SK-N-SH (cell line): ENCODE data around the gene KDM6B. TPM values are rescaled to one million over a fixed set of nuclear protein-coding genes. Genes with fewer than 3 reads are reported as not detected.

ENCODE experiments used
- CTCF ChIA-PET: fragments of 300-600, 350-600 bp; formaldehyde crosslinking; extraction: SDS; loops from one replicate; lab custom pipeline; 2021; lab: Yijun Ruan, JAX
- POLR2A ChIA-PET: fragments of 350-600 bp; sonication (Branson Sonifier 250); formaldehyde crosslinking; extraction: SDS; loops from one replicate; lab custom pipeline; 2020; ENCODE audit warnings: antibody characterized with exemption, inconsistent platforms; lab: Yijun Ruan, JAX
- DNase-seq: peaks from one replicate; pipeline ENCODE4 v3.0.0; 2012
- H2AFZ ChIP-seq: fragments of 200-600 bp; sonication (generic); 2 replicates; pipeline ENCODE4 v1.8.1; 2016; ENCODE audit warnings: antibody characterized with exemption, mild to moderate bottlenecking, low read depth
- H3F3A ChIP-seq: fragments of 200-600 bp; sonication (generic); replicated peaks from 2 replicates; pipeline ENCODE3; 2016; ENCODE audit warnings: antibody characterized with exemption, mild to moderate bottlenecking; ENCODE audit not compliant: insufficient read depth
- H3K27ac ChIP-seq, 2 experiments: fragments of 200-500 bp in 1 of 2; fragments of 200-600 bp in 1 of 2; sonication (Bioruptor generic) in 1 of 2; sonication (generic), shearing (Covaris generic) in 1 of 2; 2 replicates each; pipeline versions ENCODE4 v1.5.1 to v1.6.1; 2014 to 2016; ENCODE audit warnings: low read depth in 2 of 2, inconsistent platforms in 1 of 2, low read length in 1 of 2, mild to moderate bottlenecking in 1 of 2, mixed read lengths in 1 of 2
- H3K27me3 ChIP-seq: fragments of 200-600 bp; sonication (generic), shearing (Covaris generic); 2 replicates; pipeline ENCODE4 v1.6.1; 2016; ENCODE audit warnings: mixed run types; ENCODE audit not compliant: insufficient read depth
- H3K36me3 ChIP-seq, 2 experiments: fragments of 200-500 bp in 1 of 2; fragments of 200-600 bp in 1 of 2; sonication (Bioruptor generic) in 1 of 2; sonication (generic) in 1 of 2; replicated peaks in 1 of 2; 2 replicates each; pipeline versions ENCODE3 to v1.5.1; 2014 to 2016; ENCODE audit warnings: low read length in 1 of 2, mild to moderate bottlenecking in 1 of 2; ENCODE audit not compliant: insufficient read depth in 2 of 2, control insufficient read depth in 1 of 2
- H3K4me1 ChIP-seq, 2 experiments: fragments of 200-500 bp in 1 of 2; fragments of 200-600 bp in 1 of 2; sonication (Bioruptor generic) in 1 of 2; sonication (generic), shearing (Covaris generic) in 1 of 2; 2 replicates each; pipeline versions ENCODE4 v1.5.1 to v1.6.1; 2014 to 2016; ENCODE audit warnings: low read depth in 1 of 2, low read length in 1 of 2, mixed run types in 1 of 2; ENCODE audit not compliant: insufficient read depth in 2 of 2, control insufficient read depth in 1 of 2
- H3K4me2 ChIP-seq: fragments of 200-600 bp; sonication (generic), shearing (Covaris generic); 2 replicates; pipeline ENCODE4 v1.6.1; 2017; ENCODE audit warnings: mixed run types
- H3K4me3 ChIP-seq, 2 experiments: fragments of 200-500 bp in 1 of 2; fragments of 200-600 bp in 1 of 2; sonication (Bioruptor generic) in 1 of 2; sonication (generic), shearing (Covaris generic) in 1 of 2; 2 replicates each; pipeline versions ENCODE4 v1.5.1 to v1.8.1; 2014 to 2016; ENCODE audit warnings: low read depth in 2 of 2, inconsistent platforms in 1 of 2, low read length in 1 of 2, mild to moderate bottlenecking in 1 of 2, mixed read lengths in 1 of 2, moderate library complexity in 1 of 2
- H3K79me2 ChIP-seq: fragments of 200-600 bp; sonication (generic); 2 replicates; pipeline ENCODE4 v1.8.1; 2017; ENCODE audit warnings: mild to moderate bottlenecking; ENCODE audit not compliant: insufficient read depth
- H3K9ac ChIP-seq: fragments of 200-600 bp; sonication (generic); 2 replicates; pipeline ENCODE4 v1.6.1; 2017; ENCODE audit warnings: mixed run types
- H3K9me2 ChIP-seq: fragments of 200-600 bp; sonication (generic); 2 replicates; pipeline ENCODE4 v1.6.1; 2017; ENCODE audit warnings: mixed run types
- H3K9me3 ChIP-seq: fragments of 200-600 bp; sonication (generic); 2 replicates; pipeline ENCODE4 v1.6.1; 2017; ENCODE audit warnings: mixed run types, mild to moderate bottlenecking, moderate library complexity
- H4K20me1 ChIP-seq: fragments of 200-600 bp; sonication (generic); 2 replicates; pipeline ENCODE4 v1.6.1; 2017; ENCODE audit warnings: mild to moderate bottlenecking, mixed run types; ENCODE audit not compliant: insufficient read depth
- EP300 ChIP-seq, 2 experiments: IDR thresholded peaks; 2 replicates each; pipeline versions ENCODE4 v1.4.0 to v1.6.1; 2012; ENCODE audit warnings: borderline replicate concordance in 1 of 2, low read depth in 1 of 2, low read length in 1 of 2
- EZH2phosphoT487 ChIP-seq: fragments of 200-600 bp; sonication (generic); IDR thresholded peaks from 2 replicates; pipeline ENCODE4 v1.6.1; 2017; ENCODE audit warnings: low read depth, mixed run types, mild to moderate bottlenecking, antibody characterized with exemption, moderate library complexity, borderline replicate concordance
- FOSL2 ChIP-seq: IDR thresholded peaks from 2 replicates; pipeline ENCODE4 v1.4.0; 2012; ENCODE audit warnings: low read depth, mild to moderate bottlenecking, moderate library complexity, borderline replicate concordance
- FOXJ3 ChIP-seq: sonication (generic); formaldehyde crosslinking; IDR thresholded peaks from 2 replicates; pipeline ENCODE4 v1.5.1; 2020; ENCODE audit warnings: mild to moderate bottlenecking, missing genetic modification reagents
- GABPA ChIP-seq: IDR thresholded peaks from 2 replicates; pipeline ENCODE4 v1.4.0; 2012; ENCODE audit warnings: low read depth, mild to moderate bottlenecking
- JUND ChIP-seq: IDR thresholded peaks from 2 replicates; pipeline ENCODE4 v1.4.0; 2012
- NRF1 ChIP-seq: IDR thresholded peaks from 2 replicates; pipeline ENCODE4 v1.6.1; 2012; ENCODE audit warnings: low read depth, mild to moderate bottlenecking, low read length
- POLR2AphosphoS5 ChIP-seq: IDR thresholded peaks from 2 replicates; pipeline ENCODE4 v1.6.1; 2012; ENCODE audit warnings: low read depth, low read length
- REST ChIP-seq: IDR thresholded peaks from 2 replicates; pipeline ENCODE4 v1.6.1; 2012; ENCODE audit warnings: mild to moderate bottlenecking, low read depth, low read length, moderate library complexity
- RFX5 ChIP-seq: IDR thresholded peaks from 2 replicates; pipeline ENCODE4 v1.6.1; 2012; ENCODE audit warnings: mild to moderate bottlenecking, improper control_type of control experiment, low read length
- SIN3A ChIP-seq: IDR thresholded peaks from 2 replicates; pipeline ENCODE4 v1.6.1; 2012; ENCODE audit warnings: low read depth, mild to moderate bottlenecking, low read length, moderate library complexity, borderline replicate concordance
- SMC3 ChIP-seq: IDR thresholded peaks from 2 replicates; pipeline ENCODE4 v1.6.1; 2012; ENCODE audit warnings: low read depth, low read length, improper control_type of control experiment
- TCF12 ChIP-seq: IDR thresholded peaks from 2 replicates; pipeline ENCODE4 v1.4.0; 2012
- TEAD4 ChIP-seq: IDR thresholded peaks from 2 replicates; pipeline ENCODE4 v1.4.0; 2012; ENCODE audit warnings: mild to moderate bottlenecking, borderline replicate concordance; ENCODE audit not compliant: insufficient read depth
- WGBS: methylation state at CpG from one replicate; pipeline ENCODE4 v1.1.6; 2017; ENCODE audit warnings: low lambda C conversion rate; 5-methylcytosine and 5-hydroxymethylcytosine counted together
- polyA plus RNA-seq, 3 experiments: library from polyadenylated mRNA; depleted of rRNA; stranded (reverse); fragments of >200 nt; gene quantifications; 2 replicates each; pipeline ENCODE4 v1.2.3, GENCODE V29; 2012
- TF ChIP-seq, protein P1 (sequence below): IDR thresholded peaks from 2 replicates; pipeline ENCODE4 v1.4.0; 2012; ENCODE audit warnings: low read depth, borderline replicate concordance

The KDM6B gene
- polyA plus RNA-seq, 1 of the 3 experiments (the other 2 are of a cell fraction), result 2.6 TPM

DNA sequence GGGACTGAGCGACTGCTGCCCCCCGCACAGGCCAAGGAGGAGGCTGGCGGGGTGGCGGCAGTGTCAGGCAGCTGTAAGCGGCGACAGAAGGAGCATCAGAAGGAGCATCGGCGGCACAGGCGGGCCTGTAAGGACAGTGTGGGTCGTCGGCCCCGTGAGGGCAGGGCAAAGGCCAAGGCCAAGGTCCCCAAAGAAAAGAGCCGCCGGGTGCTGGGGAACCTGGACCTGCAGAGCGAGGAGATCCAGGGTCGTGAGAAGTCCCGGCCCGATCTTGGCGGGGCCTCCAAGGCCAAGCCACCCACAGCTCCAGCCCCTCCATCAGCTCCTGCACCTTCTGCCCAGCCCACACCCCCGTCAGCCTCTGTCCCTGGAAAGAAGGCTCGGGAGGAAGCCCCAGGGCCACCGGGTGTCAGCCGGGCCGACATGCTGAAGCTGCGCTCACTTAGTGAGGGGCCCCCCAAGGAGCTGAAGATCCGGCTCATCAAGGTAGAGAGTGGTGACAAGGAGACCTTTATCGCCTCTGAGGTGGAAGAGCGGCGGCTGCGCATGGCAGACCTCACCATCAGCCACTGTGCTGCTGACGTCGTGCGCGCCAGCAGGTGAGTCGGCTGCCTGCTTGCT is 15.2 kb downstream of the KDM6B start:
- Histone ChIP-seq H3K79me2 (peaks cover 23% of the 10 kb centered on the region), H4K20me1 (peaks cover 44% of the 10 kb centered on the region), H3K9me3 (no peaks in the 10 kb centered on the region), H3K4me3 (no peak overlapping the region), H3K9ac (no peak overlapping the region), H3K36me3 (peaks cover 37 to 72% of the 10 kb centered on the region in 2 experiments), H3K4me2 (no peak overlapping the region), H3K27ac (no peak overlapping the region; a peak in 1 of 4 replicates), H3K9me2 (no peaks in the 10 kb centered on the region), H3K4me1 (peaks cover 8 to 21% of the 10 kb centered on the region in 2 experiments; a peak in 2 of 4 replicates), H2AFZ (no peak overlapping the region), H3F3A (peaks cover 23% of the 10 kb centered on the region), H3K27me3 (no peaks in the 10 kb centered on the region)
- ChIA-PET POLR2A (interaction anchor here (2.4 kb wide), 1 partner anchor 11 kb away, joined by 7 read pairs; no protein-coding TSS in a partner anchor), CTCF (interaction anchor here (1.3 to 5.7 kb wide), 4 partner anchors 15 to 208 kb away, joined by 4 to 58 read pairs (median 33); partner anchors contain the start of gene KDM6B)
- no peak for DNase-seq
- TF ChIP-seq FOXJ3, result no peak
- no peak for TF ChIP-seq TCF12
- no peak for TF ChIP-seq REST
- TF ChIP-seq EZH2phosphoT487, result no peak
- TF ChIP-seq NRF1, result no peak
- no peak for TF ChIP-seq JUND
- no peak for TF ChIP-seq SIN3A
- TF ChIP-seq SMC3, result no peak
- TF ChIP-seq RFX5, result no peak
- no peak for TF ChIP-seq EP300 (IDR thresholded peaks at IDR 0.05; ENCODE audit: borderline replicate concordance in 1 of 2, low read depth in 1 of 2, low read length in 1 of 2)
- TF ChIP-seq TEAD4, result no peak
- TF ChIP-seq FOSL2, result no peak
- TF ChIP-seq, protein P1, sequence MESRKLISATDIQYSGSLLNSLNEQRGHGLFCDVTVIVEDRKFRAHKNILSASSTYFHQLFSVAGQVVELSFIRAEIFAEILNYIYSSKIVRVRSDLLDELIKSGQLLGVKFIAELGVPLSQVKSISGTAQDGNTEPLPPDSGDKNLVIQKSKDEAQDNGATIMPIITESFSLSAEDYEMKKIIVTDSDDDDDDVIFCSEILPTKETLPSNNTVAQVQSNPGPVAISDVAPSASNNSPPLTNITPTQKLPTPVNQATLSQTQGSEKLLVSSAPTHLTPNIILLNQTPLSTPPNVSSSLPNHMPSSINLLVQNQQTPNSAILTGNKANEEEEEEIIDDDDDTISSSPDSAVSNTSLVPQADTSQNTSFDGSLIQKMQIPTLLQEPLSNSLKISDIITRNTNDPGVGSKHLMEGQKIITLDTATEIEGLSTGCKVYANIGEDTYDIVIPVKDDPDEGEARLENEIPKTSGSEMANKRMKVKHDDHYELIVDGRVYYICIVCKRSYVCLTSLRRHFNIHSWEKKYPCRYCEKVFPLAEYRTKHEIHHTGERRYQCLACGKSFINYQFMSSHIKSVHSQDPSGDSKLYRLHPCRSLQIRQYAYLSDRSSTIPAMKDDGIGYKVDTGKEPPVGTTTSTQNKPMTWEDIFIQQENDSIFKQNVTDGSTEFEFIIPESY, result no peak
- no peak for TF ChIP-seq GABPA
- TF ChIP-seq POLR2AphosphoS5, result no peak
- WGBS, result 96% methylated on average over 27 of the region's 35 CpGs
